Testis (tissue), 2 donors: Measurements from ENCODE around the gene COL23A1.

ENCODE experiments used
- POLR2A ChIP-seq: fragments of 450-650 bp; IDR thresholded peaks from one replicate; pipeline ENCODE4 v1.6.1; 2017; ENCODE audit warnings: antibody characterized with exemption, mild to moderate bottlenecking, moderate library complexity
- TF ChIP-seq, protein P1 (sequence below), 3 experiments: fragments of 450-650 bp in 2 of 3; fragments of 200-600 bp in 1 of 3; sonication (generic) in 1 of 3; IDR thresholded peaks; one replicate each; pipeline ENCODE4 v1.5.1; 2016 to 2019; ENCODE audit warnings: antibody characterized with exemption in 3 of 3, mild to moderate bottlenecking in 2 of 3, moderate library complexity in 1 of 3

DNA sequence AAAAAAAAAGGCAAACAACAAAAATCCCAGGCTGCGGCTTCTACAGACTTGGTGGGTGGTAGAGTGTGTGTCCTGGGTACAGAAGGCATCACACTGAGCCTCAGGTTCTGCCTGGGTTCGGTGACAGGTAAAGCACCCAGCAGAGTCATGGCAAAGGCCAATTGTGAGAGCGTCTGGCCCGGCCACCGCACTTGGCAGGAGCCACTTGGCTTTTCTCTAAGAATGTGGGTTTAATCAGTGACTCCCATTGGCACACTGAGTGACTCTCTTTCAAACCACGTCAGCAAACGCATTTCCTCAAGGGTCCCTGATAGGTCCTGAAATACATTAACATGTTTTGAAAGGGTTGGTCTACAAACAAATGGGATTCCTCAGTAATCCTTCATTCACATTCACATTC, 17.0 kb downstream of the COL23A1 start:
- TF ChIP-seq, protein P1, sequence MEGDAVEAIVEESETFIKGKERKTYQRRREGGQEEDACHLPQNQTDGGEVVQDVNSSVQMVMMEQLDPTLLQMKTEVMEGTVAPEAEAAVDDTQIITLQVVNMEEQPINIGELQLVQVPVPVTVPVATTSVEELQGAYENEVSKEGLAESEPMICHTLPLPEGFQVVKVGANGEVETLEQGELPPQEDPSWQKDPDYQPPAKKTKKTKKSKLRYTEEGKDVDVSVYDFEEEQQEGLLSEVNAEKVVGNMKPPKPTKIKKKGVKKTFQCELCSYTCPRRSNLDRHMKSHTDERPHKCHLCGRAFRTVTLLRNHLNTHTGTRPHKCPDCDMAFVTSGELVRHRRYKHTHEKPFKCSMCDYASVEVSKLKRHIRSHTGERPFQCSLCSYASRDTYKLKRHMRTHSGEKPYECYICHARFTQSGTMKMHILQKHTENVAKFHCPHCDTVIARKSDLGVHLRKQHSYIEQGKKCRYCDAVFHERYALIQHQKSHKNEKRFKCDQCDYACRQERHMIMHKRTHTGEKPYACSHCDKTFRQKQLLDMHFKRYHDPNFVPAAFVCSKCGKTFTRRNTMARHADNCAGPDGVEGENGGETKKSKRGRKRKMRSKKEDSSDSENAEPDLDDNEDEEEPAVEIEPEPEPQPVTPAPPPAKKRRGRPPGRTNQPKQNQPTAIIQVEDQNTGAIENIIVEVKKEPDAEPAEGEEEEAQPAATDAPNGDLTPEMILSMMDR (IDR thresholded peaks at IDR 0.05), result no peak
- TF ChIP-seq POLR2A, result no peak
